ENCODE results near the gene PI4KB.

The PI4KB gene

GRCh38 chr1:151346082-151346768, 19.0 kb upstream of the PI4KB start:
- DNase-seq (ENCODE audit: low read depth) = no peak

GRCh38 chr1:151344291-151344690, 17.1 kb upstream of the PI4KB start:
- DNase-seq (ENCODE audit: low read depth) = no peak

- DNase-seq (ENCODE audit: low read depth) = no peak
Measured at GRCh38 chr1:151343587-151343986, 16.4 kb upstream of the PI4KB start.

- no peak for DNase-seq (ENCODE audit: low read depth)
Measured at GRCh38 chr1:151342569-151342968, 15.4 kb upstream of the PI4KB start.

GRCh38 chr1:151342021-151342420, 14.8 kb upstream of the PI4KB start:
- DNase-seq (ENCODE audit: low read depth) = no peak

GRCh38 chr1:151340870-151341754, 13.9 kb upstream of the PI4KB start:
- peak; percentile 80 for DNase-seq (ENCODE audit: low read depth)

GRCh38 chr1:151336556-151336955, 9.3 kb upstream of the PI4KB start:
- no peak for DNase-seq (ENCODE audit: low read depth)

- DNase-seq (ENCODE audit: low read depth) = no peak
Measured at GRCh38 chr1:151334822-151335221, 7.6 kb upstream of the PI4KB start.

- no peak for DNase-seq (ENCODE audit: low read depth)
Measured at GRCh38 chr1:151327903-151328674, 873 bp upstream of the PI4KB start.

- DNase-seq (ENCODE audit: low read depth) = no peak
Measured at GRCh38 chr1:151326619-151327222, 495 bp downstream of the PI4KB start.

- no peak for DNase-seq (ENCODE audit: low read depth)
Measured at GRCh38 chr1:151325646-151326429, 1.4 kb downstream of the PI4KB start.

GRCh38 chr1:151325231-151325630, 2.0 kb downstream of the PI4KB start:
- DNase-seq (ENCODE audit: low read depth) = no peak

- DNase-seq (ENCODE audit: low read depth) = no peak
Measured at GRCh38 chr1:151324390-151324930, 2.8 kb downstream of the PI4KB start.

- no peak for DNase-seq (ENCODE audit: low read depth)
Measured at GRCh38 chr1:151318975-151319374, 8.2 kb downstream of the PI4KB start.

- no peak for DNase-seq (ENCODE audit: low read depth)
Measured at GRCh38 chr1:151315565-151316235, 11.5 kb downstream of the PI4KB start.

GRCh38 chr1:151314137-151314875, 12.9 kb downstream of the PI4KB start:
- peak; percentile 81 for DNase-seq (ENCODE audit: low read depth)

- DNase-seq (ENCODE audit: low read depth) = no peak
Measured at GRCh38 chr1:151313501-151313900, 13.7 kb downstream of the PI4KB start.

GRCh38 chr1:151312826-151313225, 14.4 kb downstream of the PI4KB start:
- DNase-seq (ENCODE audit: low read depth) = no peak

GRCh38 chr1:151312411-151312810, 14.8 kb downstream of the PI4KB start:
- no peak for DNase-seq (ENCODE audit: low read depth)

Data from fibroblast of the conjunctiva (primary cell).